K562 (cell line): Measurements from ENCODE around the gene C6orf163. TPM values are rescaled to one million over a fixed set of nuclear protein-coding genes. Genes with fewer than 3 reads are reported as not detected.

Experiments used
- ATAC-seq: fragments of 200-7000 bp; cut with Tn5 transposase; 3 replicates; pipeline ENCODE4 v1.9.1; 2020; ENCODE audit warnings: moderate library complexity
- BruUV-seq: library from RNA; stranded (reverse); fragments of 400-500 nt; replicated peaks from 2 replicates; lab custom pipeline; 2021; lab: Mats Ljungman, UMichigan
- CTCF ChIA-PET: fragments of 300-600 bp; formaldehyde crosslinking; extraction: SDS; loops from one replicate; lab custom pipeline; 2021; ENCODE audit warnings: low intra/inter-chr PET ratio; lab: Yijun Ruan, JAX
- POLR2A ChIA-PET: fragments of 300-600, 350-650 bp; sonication (Branson Sonifier 250); formaldehyde crosslinking; extraction: SDS; loops from one replicate; lab custom pipeline; 2021; ENCODE audit warnings: antibody characterized with exemption, inconsistent platforms; lab: Yijun Ruan, JAX
- DNase-seq, 4 experiments: peaks; one replicate each; pipeline versions ENCODE4 v3.0.0 to v3.0.0-alpha.2; 2011 to 2018; ENCODE audit warnings: low spot score in 3 of 4, mixed read lengths in 3 of 4; ENCODE audit errors: extremely low read depth in 1 of 4
- FAIRE-seq: peaks from 2 replicates; lab custom pipeline; 2011; peaks lifted over from hg19 to GRCh38; lab: Jason Lieb, UNC
- H2AFZ ChIP-seq: 2 replicates; pipeline ENCODE4 v1.6.0; 2011; ENCODE audit warnings: low read depth, low read length, control low read depth, inconsistent platforms
- H3K27ac ChIP-seq: fragments of 200-600 bp; 3 replicates; pipeline ENCODE4 v1.8.0; 2011; ENCODE audit warnings: low read depth, mild to moderate bottlenecking, control low read depth, inconsistent platforms, low read length, moderate library complexity, mixed read lengths; ENCODE audit errors: extremely low read depth
- H3K27me3 ChIP-seq, 2 experiments: fragments of 300-600 bp in 1 of 2; 2 replicates in 1 of 2; 3 replicates in 1 of 2; pipeline versions ENCODE4 v1.6.0 to v1.8.0; 2011; ENCODE audit warnings: inconsistent platforms in 2 of 2, low read length in 2 of 2, mild to moderate bottlenecking in 1 of 2, mixed read lengths in 1 of 2, moderate library complexity in 1 of 2; ENCODE audit not compliant: control insufficient read depth in 2 of 2, insufficient read depth in 2 of 2
- H3K36me3 ChIP-seq: fragments of 300-600 bp; 3 replicates; pipeline ENCODE4 v1.8.0; 2011; ENCODE audit warnings: mild to moderate bottlenecking, low read length, inconsistent platforms; ENCODE audit not compliant: control insufficient read depth, insufficient read depth
- H3K4me1 ChIP-seq, 2 experiments: fragments of 200-600 bp in 1 of 2; replicated peaks in 1 of 2; 2 replicates in 1 of 2; 3 replicates in 1 of 2; pipeline versions ENCODE4 v1.5.1 to v1.8.0; 2011; ENCODE audit warnings: inconsistent platforms in 2 of 2, low read length in 2 of 2, mild to moderate bottlenecking in 1 of 2, mixed read lengths in 1 of 2, moderate library complexity in 1 of 2; ENCODE audit not compliant: control insufficient read depth in 2 of 2, insufficient read depth in 2 of 2
- H3K4me2 ChIP-seq: 2 replicates; pipeline ENCODE4 v1.6.1; 2011; ENCODE audit warnings: low read length, control low read depth, inconsistent platforms, mixed read lengths; ENCODE audit not compliant: insufficient read depth
- H3K4me3 ChIP-seq: fragments of 200-600 bp; sonication (generic), shearing (Covaris generic); 2 replicates; pipeline ENCODE4 v1.5.1; 2016; ENCODE audit warnings: control low read depth, inconsistent platforms
- H3K79me2 ChIP-seq: fragments of 200-600 bp; 3 replicates; pipeline ENCODE4 v1.8.0; 2011; ENCODE audit warnings: low read length, inconsistent platforms; ENCODE audit not compliant: control insufficient read depth, insufficient read depth
- H3K9ac ChIP-seq, 2 experiments: 2 replicates each; pipeline versions ENCODE4 v1.6.0 to v1.6.1; 2011; ENCODE audit warnings: low read depth in 2 of 2, low read length in 2 of 2, control low read depth in 1 of 2, inconsistent platforms in 1 of 2, mild to moderate bottlenecking in 1 of 2, mixed read lengths in 1 of 2; ENCODE audit not compliant: insufficient read depth in 1 of 2
- H3K9me1 ChIP-seq: one replicate; pipeline ENCODE4 v1.6.0; 2011; ENCODE audit warnings: inconsistent platforms, mild to moderate bottlenecking, low read length, moderate library complexity; ENCODE audit not compliant: control insufficient read depth, insufficient read depth
- H3K9me3 ChIP-seq: replicated peaks from 2 replicates; pipeline ENCODE4 v1.5.1; 2011; ENCODE audit warnings: low read depth, low read length, inconsistent platforms; ENCODE audit not compliant: control insufficient read depth, insufficient read depth
- H4K20me1 ChIP-seq: replicated peaks from 2 replicates; pipeline ENCODE4 v1.6.1; 2011; ENCODE audit warnings: low read length, inconsistent platforms, mixed read lengths; ENCODE audit not compliant: control insufficient read depth, insufficient read depth
- ARID1B ChIP-seq: fragments of 450-650 bp; IDR thresholded peaks from 2 replicates; pipeline ENCODE4 v1.6.1; 2016; ENCODE audit warnings: antibody characterized with exemption, mild to moderate bottlenecking, inconsistent platforms
- ATF3 ChIP-seq, 2 experiments: fragments of 450-650 bp in 1 of 2; sonication (generic) in 1 of 2; formaldehyde crosslinking in 1 of 2; IDR thresholded peaks in 1 of 2; conservative IDR thresholded peaks in 1 of 2; 2 replicates each; pipeline versions ENCODE4 v1.6.1 to v1.8.1; 2016 to 2023; ENCODE audit warnings: mild to moderate bottlenecking in 2 of 2, moderate library complexity in 2 of 2, inconsistent platforms in 1 of 2, missing genetic modification reagents in 1 of 2
- BRD4 ChIP-seq: fragments of 200-600 bp; sonication (generic); IDR thresholded peaks from 2 replicates; pipeline ENCODE4 v1.6.1; 2017; ENCODE audit warnings: inconsistent platforms
- CHAMP1 ChIP-seq: fragments of 450-650 bp; IDR thresholded peaks from 2 replicates; pipeline ENCODE4 v1.6.1; 2016; ENCODE audit warnings: mild to moderate bottlenecking
- DEAF1 ChIP-seq: fragments of 450-650 bp; formaldehyde crosslinking; IDR thresholded peaks from 2 replicates; pipeline ENCODE4 v1.4.0; 2020; ENCODE audit warnings: mild to moderate bottlenecking, moderate library complexity
- FOSL1 ChIP-seq: fragments of 200-800 bp; sonication (Bioruptor generic); conservative IDR thresholded peaks from 2 replicates; pipeline ENCODE4 v1.6.1; 2016; ENCODE audit warnings: missing genetic modification characterization, missing compliant biosample characterization
- PBX2 ChIP-seq, 2 experiments: IDR thresholded peaks in 1 of 2; conservative IDR thresholded peaks in 1 of 2; 2 replicates each; pipeline ENCODE4 v1.6.1; 2016; ENCODE audit warnings: low read depth in 2 of 2, mild to moderate bottlenecking in 1 of 2, missing compliant biosample characterization in 1 of 2, missing genetic modification characterization in 1 of 2, moderate library complexity in 1 of 2
- RFX1 ChIP-seq: fragments of 450-650 bp; IDR thresholded peaks from 2 replicates; pipeline ENCODE4 v1.6.1; 2016; ENCODE audit warnings: mild to moderate bottlenecking, moderate library complexity
- SMAD2 ChIP-seq: fragments of 150-350 bp; IDR thresholded peaks from 2 replicates; pipeline ENCODE4 v1.6.1; 2014; ENCODE audit warnings: low read depth, mild to moderate bottlenecking, low read length
- SMARCE1 ChIP-seq: fragments of 450-650 bp; IDR thresholded peaks from 2 replicates; pipeline ENCODE4 v1.7.1; 2016; ENCODE audit warnings: mild to moderate bottlenecking
- SOX6 ChIP-seq: fragments of 450-650 bp; IDR thresholded peaks from 2 replicates; pipeline ENCODE4 v1.6.1; 2014; ENCODE audit warnings: mild to moderate bottlenecking
- TRIM24 ChIP-seq, 2 experiments: fragments of 450-650 bp; IDR thresholded peaks; 2 replicates each; pipeline ENCODE4 v1.6.1; 2016
- WGBS: fragments of 100-300 bp; shearing (Covaris generic); methylation state at CpG from one replicate; pipeline ENCODE4 v1.1.6; 2016; ENCODE audit warnings: low coverage, mixed read lengths; ENCODE audit not compliant: insufficient coverage; ENCODE audit errors: missing lambda C conversion rate; 5-methylcytosine and 5-hydroxymethylcytosine counted together
- in situ Hi-C: fragments of 300-500 bp; cut with MboI; formaldehyde crosslinking; loops from 4 replicates; pipeline ENCODE4 v1.15.0; 2018; ENCODE audit warnings: inconsistent platforms, mixed read lengths
- intact Hi-C: fragments of 100-400 bp; cut with micrococcal nuclease; formaldehyde crosslinking; loops from 2 replicates; pipeline ENCODE4 v1.14.2; 2022
- polyA plus RNA-seq, 8 experiments: library from polyadenylated mRNA; depleted of rRNA in 4 of 8; stranded (reverse) in 5 of 8; unstranded in 3 of 8; fragments of >200 nt; fragmentation: Nextera tagmentation in 2 of 8; fragmentation: Illumina TruSeq in 1 of 8; extraction: Ambion mirVana in 2 of 8; extraction: Trizol in 1 of 8; gene quantifications; 2 replicates each; pipeline versions ENCODE4 v1.2.1 to v1.2.3, GENCODE V29; 2011 to 2014; ENCODE audit warnings: inconsistent platforms in 1 of 8, missing spikeins in 1 of 8
- total RNA-seq, 7 experiments: library from RNA; depleted of rRNA in 6 of 7; stranded (reverse); fragments of >200 nt in 6 of 7; fragmentation: Illumina TruSeq in 2 of 7; extraction: Trizol in 2 of 7; gene quantifications; 2 replicates each; pipeline versions ENCODE4 v1.2.1 to v1.2.3, GENCODE V29; 2011 to 2021; ENCODE audit warnings: low replicate concordance in 1 of 7

C6orf163 gene
- total and polyA plus RNA-seq, 9 of the 15 experiments (the other 6 are each of a cell fraction or from before 2014, with no cell fraction given), result 0.67 to 4.7 (median 1.5) TPM

DNA sequence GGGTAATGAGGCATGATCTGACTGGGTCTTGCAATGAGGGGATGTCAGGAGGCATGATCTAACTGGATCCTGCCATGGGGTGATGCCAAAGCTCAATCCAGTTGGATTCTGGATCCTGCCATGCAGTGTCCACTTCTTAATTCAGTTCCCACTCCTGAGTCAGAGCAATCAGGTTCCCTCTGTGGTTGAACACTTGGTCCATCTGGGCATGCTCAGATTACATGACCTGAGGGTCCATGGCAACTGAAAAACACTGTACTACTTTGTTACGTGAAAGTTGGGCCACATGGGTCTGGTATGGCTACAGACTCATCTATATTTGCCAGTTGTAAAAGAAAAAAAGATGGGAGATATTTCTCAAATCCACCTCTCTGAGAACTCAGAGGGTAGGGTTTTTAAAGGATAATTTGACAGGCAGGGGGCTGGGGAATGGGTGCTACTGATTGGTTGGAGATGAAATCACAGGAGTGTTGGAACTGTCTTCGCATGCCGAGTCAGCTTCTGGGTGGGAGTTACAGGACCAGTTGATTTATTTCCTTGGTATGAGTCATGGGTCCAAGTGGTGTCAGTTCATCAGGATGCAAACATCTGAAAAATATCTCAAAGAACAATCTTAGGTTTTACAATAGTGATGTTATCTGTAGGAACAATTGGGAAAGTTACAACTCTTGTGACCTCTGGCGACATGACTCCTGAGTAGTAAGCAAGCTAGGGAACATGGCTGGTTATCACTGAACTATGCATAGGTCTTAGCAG, 21.6 kb downstream of the C6orf163 start:
- no peaks in the 10 kb centered on the region for H4K20me1 ChIP-seq
- peaks cover 17% of the 10 kb centered on the region; the same call in 1 of the 2 replicates for H3K9me3 ChIP-seq
- DNase-seq (peak in 2 of 4 experiments; percentile 19 to 30), ATAC-seq (0 out of 3 replicates have a peak, but pooled peaks have one; percentile 27), FAIRE-seq (peak; percentile 32)
- POLR2A ChIA-PET, result interaction anchor here (0.6 to 1.0 kb wide), 3 partner anchors 12 to 85 kb away, joined by 3 to 5 read pairs (median 3); no protein-coding TSS in a partner anchor
- no peaks in the 10 kb centered on the region for H3K79me2 ChIP-seq
- intact Hi-C loops (no loop called here), in situ Hi-C loops (no loop called here)
- peak overlapping the region; percentile 38; the same call in 1 of the 3 replicates for H3K27ac ChIP-seq
- H2AFZ ChIP-seq, result no peak overlapping the region
- no peaks in the 10 kb centered on the region for H3K9me1 ChIP-seq
- CTCF ChIA-PET, result interaction anchor here (0.6 kb wide), 1 partner anchor 13 kb away, joined by 3 read pairs; no protein-coding TSS in a partner anchor
- 38% methylated on average over 4 of the region's 4 CpGs for WGBS
- no peak overlapping the region for H3K4me2 ChIP-seq
- no peaks in the 10 kb centered on the region for H3K36me3 ChIP-seq
- no peak overlapping the region for H3K9ac ChIP-seq
- H3K4me1 ChIP-seq, result peaks cover 4 to 10% of the 10 kb centered on the region in 2 experiments; a peak in 4 of 5 replicates
- no TSS peak for BruUV-seq
- H3K27me3 ChIP-seq, result no peaks in the 10 kb centered on the region
- no peak overlapping the region for H3K4me3 ChIP-seq
- TF ChIP-seq PBX2 (CRISPR knock-in tag; IDR thresholded peaks at IDR 0.05; ENCODE audit: low read depth), result no peak
- TF ChIP-seq PBX2 (tag; conservative IDR thresholded peaks at IDR 0.05; ENCODE audit: low read depth), result 0 out of 2 replicates have a peak, but pooled peaks have one; percentile 16
- 0 out of 2 replicates have a peak, but pooled peaks have one; percentile 37 for TF ChIP-seq SMARCE1
- TF ChIP-seq FOSL1 (tag), result peak; percentile 46; the same call in 1 of the 2 replicates
- peak; percentile 91 for TF ChIP-seq SOX6
- peak; percentile 48 to 54; a peak in 2 of 4 replicates for TF ChIP-seq TRIM24 (IDR thresholded peaks at IDR 0.05)
- 0 out of 2 replicates have a peak, but pooled peaks have one; percentile 46 for TF ChIP-seq CHAMP1
- TF ChIP-seq SMAD2, result no peak
- TF ChIP-seq BRD4, result no peak
- 0 out of 2 replicates have a peak, but pooled peaks have one; percentile 19 for TF ChIP-seq RFX1
- TF ChIP-seq ATF3 (IDR thresholded peaks at IDR 0.05), result peak; percentile 78
- TF ChIP-seq ATF3 (CRISPR knock-in tag; conservative IDR thresholded peaks at IDR 0.05), result no peak
- TF ChIP-seq DEAF1 (CRISPR knock-in tag), result no peak
- TF ChIP-seq ARID1B, result peak; percentile 57; the same call in 1 of the 2 replicates
